ENCODE measurements around the gene MAD1L1.

DNA sequence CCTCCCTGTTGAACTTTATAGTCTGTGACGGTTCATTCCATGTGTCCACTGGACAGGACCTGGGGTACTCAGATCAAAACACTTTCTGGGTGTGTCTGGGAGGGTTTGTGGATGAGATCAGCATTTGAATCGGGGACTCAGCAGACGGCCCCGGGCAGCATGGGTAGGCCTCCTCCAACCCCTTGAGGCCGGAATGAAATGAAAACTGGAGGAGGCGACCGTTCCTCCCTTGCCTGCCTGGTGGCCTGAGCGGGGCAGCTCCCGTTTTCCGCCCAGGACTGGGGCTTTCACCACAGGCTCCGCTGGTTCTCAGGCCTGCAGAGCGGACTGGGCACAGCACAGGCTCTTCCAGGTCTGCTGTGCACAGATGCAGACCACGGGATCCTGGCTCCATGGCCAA is 247.7 kb downstream of the MAD1L1 start:
- TF ChIP-seq, protein P1, sequence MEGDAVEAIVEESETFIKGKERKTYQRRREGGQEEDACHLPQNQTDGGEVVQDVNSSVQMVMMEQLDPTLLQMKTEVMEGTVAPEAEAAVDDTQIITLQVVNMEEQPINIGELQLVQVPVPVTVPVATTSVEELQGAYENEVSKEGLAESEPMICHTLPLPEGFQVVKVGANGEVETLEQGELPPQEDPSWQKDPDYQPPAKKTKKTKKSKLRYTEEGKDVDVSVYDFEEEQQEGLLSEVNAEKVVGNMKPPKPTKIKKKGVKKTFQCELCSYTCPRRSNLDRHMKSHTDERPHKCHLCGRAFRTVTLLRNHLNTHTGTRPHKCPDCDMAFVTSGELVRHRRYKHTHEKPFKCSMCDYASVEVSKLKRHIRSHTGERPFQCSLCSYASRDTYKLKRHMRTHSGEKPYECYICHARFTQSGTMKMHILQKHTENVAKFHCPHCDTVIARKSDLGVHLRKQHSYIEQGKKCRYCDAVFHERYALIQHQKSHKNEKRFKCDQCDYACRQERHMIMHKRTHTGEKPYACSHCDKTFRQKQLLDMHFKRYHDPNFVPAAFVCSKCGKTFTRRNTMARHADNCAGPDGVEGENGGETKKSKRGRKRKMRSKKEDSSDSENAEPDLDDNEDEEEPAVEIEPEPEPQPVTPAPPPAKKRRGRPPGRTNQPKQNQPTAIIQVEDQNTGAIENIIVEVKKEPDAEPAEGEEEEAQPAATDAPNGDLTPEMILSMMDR (IDR thresholded peaks at IDR 0.05; ENCODE audit: control extremely low read depth in 1 of 3, insufficient read depth in 1 of 3, low read depth in 1 of 3, low read length in 3 of 3) = no peak
- TF ChIP-seq CBX5 (IDR thresholded peaks at IDR 0.05; ENCODE audit: low read depth, low read length) (no peak), NANOG (IDR thresholded peaks at IDR 0.05; ENCODE audit: insufficient read depth, low read depth, low read length, poor library complexity, severe bottlenecking) (no peak), NRF1 (IDR thresholded peaks at IDR 0.05; ENCODE audit: low read depth, low read length) (no peak), POLR2A (IDR thresholded peaks at IDR 0.05; ENCODE audit: control extremely low read depth in 1 of 2, low read depth in 2 of 2, low read length in 2 of 2) (no peak)
